Activated CD8-positive, alpha-beta T cell treated with anti-CD3 and anti-CD28 coated beads, Interleukin-2, amount 10 ng/mL, durations not matched to agents 7 days and 5 days (primary cell): Measurements from ENCODE around the gene ADRB2. TPM values are rescaled to one million over a fixed set of nuclear protein-coding genes. Genes with fewer than 3 reads are reported as not detected.
A peak's percentile ranks its signal among the peaks of the same experiment; 100 is the strongest.

Source experiments
- ATAC-seq: fragments of 150-1000 bp; cut with Tn5 transposase; one replicate; pipeline ENCODE4 v1.10.0; 2021; ENCODE audit warnings: moderate library complexity
- CTCF ChIA-PET: fragments of 350-600 bp; sonication (Branson Sonifier 250); formaldehyde crosslinking; loops from one replicate; lab custom pipeline; 2021; ENCODE audit warnings: antibody characterized with exemption; lab: Charles Lee
- POLR2A ChIA-PET: fragments of 350-600 bp; sonication (Branson Sonifier 250); formaldehyde crosslinking; loops from one replicate; lab custom pipeline; 2021; ENCODE audit warnings: antibody characterized with exemption; lab: Charles Lee
- DNase-seq: peaks from one replicate; pipeline ENCODE4 v3.0.0-alpha.2; 2020
- H3K27ac Mint-ChIP-seq: one replicate; pipeline ENCODE4 v1.8.0; 2021; ENCODE audit warnings: mild to moderate bottlenecking, mixed read lengths
- H3K27me3 Mint-ChIP-seq: one replicate; pipeline ENCODE4 v1.8.0; 2021; ENCODE audit warnings: low read depth, mixed read lengths
- H3K36me3 Mint-ChIP-seq: one replicate; pipeline ENCODE4 v1.8.0; 2021; ENCODE audit warnings: low read depth, mixed read lengths
- H3K4me1 Mint-ChIP-seq: one replicate; pipeline ENCODE4 v1.8.0; 2021; ENCODE audit warnings: low read depth, mixed read lengths
- H3K4me3 Mint-ChIP-seq: one replicate; pipeline ENCODE4 v1.8.0; 2021; ENCODE audit warnings: mild to moderate bottlenecking, mixed read lengths
- H3K9me3 Mint-ChIP-seq: one replicate; pipeline ENCODE4 v1.8.0; 2022; ENCODE audit warnings: mixed read lengths; ENCODE audit not compliant: insufficient read depth
- total RNA-seq, 2 experiments: library from RNA; stranded (reverse); gene quantifications; one replicate each; pipeline ENCODE4 v1.2.3, GENCODE V29; 2021

ADRB2 gene
- total RNA-seq, 2 experiments from 2014 or later, result 2.2 to 2.3 TPM

- Mint-ChIP-seq H3K4me1 (peaks cover 47% of the 10 kb centered on the region), H3K27ac (peak overlapping the region; percentile 84), H3K36me3 (peaks cover 2% of the 10 kb centered on the region), H3K27me3 (peaks cover 27% of the 10 kb centered on the region), H3K4me3 (no peak overlapping the region), H3K9me3 (no peaks in the 10 kb centered on the region)
- no peak for ATAC-seq
- ChIA-PET POLR2A (no interaction called here), CTCF (no interaction called here)
- no peak for DNase-seq
These were observed 30.0 kb downstream of the ADRB2 start for GRCh38 chr5:148856424-148856823.

DNA sequence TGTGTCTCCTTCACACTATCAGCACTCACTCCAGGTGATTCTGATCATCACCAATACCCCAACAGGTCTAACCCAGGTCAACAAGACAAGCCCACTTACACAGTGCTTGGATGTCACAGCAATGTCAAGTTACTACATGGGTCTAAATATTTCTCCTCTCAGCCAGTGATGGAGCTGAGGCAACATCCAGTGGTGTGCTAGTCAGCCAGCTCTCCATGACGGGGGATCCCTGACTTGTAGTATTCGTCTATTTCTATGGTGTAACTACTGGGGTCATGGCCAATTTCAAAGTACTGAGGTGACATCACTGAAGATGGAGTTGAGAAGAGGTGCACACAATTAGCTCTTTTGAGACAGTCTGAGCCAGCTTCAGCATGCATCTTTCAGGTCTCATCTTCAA lies 31.1 kb downstream of the ADRB2 start:
- Mint-ChIP-seq H3K4me1 (peaks cover 43% of the 10 kb centered on the region), H3K36me3 (peaks cover 2% of the 10 kb centered on the region), H3K27me3 (peaks cover 25% of the 10 kb centered on the region), H3K27ac (no peak overlapping the region), H3K9me3 (no peaks in the 10 kb centered on the region), H3K4me3 (no peak overlapping the region)
- DNase-seq (no peak), ATAC-seq (no peak)
- ChIA-PET CTCF (no interaction called here), POLR2A (no interaction called here)

GRCh38 chr5:148858106-148858505 lies 31.7 kb downstream of the ADRB2 start:
- ATAC-seq (no peak), DNase-seq (no peak)
- H3K9me3 Mint-ChIP-seq, result no peaks in the 10 kb centered on the region
- H3K36me3 Mint-ChIP-seq, result peaks cover 2% of the 10 kb centered on the region
- ChIA-PET CTCF (interaction anchor here (2.1 kb wide), 1 partner anchor 100 kb away, joined by 4 read pairs; no protein-coding TSS in a partner anchor), POLR2A (no interaction called here)
- peaks cover 40% of the 10 kb centered on the region for H3K4me1 Mint-ChIP-seq
- peaks cover 27% of the 10 kb centered on the region for H3K27me3 Mint-ChIP-seq
- H3K4me3 Mint-ChIP-seq, result no peak overlapping the region
- no peak overlapping the region for H3K27ac Mint-ChIP-seq

- CTCF ChIA-PET, result interaction anchor here (2.1 kb wide), 1 partner anchor 99 kb away, joined by 4 read pairs; no protein-coding TSS in a partner anchor
- ATAC-seq (no peak), DNase-seq (no peak)
- Mint-ChIP-seq H3K9me3 (no peaks in the 10 kb centered on the region), H3K27me3 (peaks cover 29% of the 10 kb centered on the region), H3K27ac (no peak overlapping the region), H3K4me1 (peaks cover 35% of the 10 kb centered on the region), H3K36me3 (peaks cover 2% of the 10 kb centered on the region), H3K4me3 (no peak overlapping the region)
- POLR2A ChIA-PET, result no interaction called here
These were observed 32.1 kb downstream of the ADRB2 start for GRCh38 chr5:148858547-148858946.

- Mint-ChIP-seq H3K27me3 (peaks cover 30% of the 10 kb centered on the region), H3K9me3 (no peaks in the 10 kb centered on the region), H3K36me3 (peaks cover 2% of the 10 kb centered on the region), H3K4me1 (peaks cover 25% of the 10 kb centered on the region), H3K27ac (no peak overlapping the region), H3K4me3 (no peak overlapping the region)
- DNase-seq, result no peak
- ChIA-PET POLR2A (no interaction called here), CTCF (interaction anchor here (1.1 to 2.1 kb wide), 2 partner anchors 10 to 98 kb away, joined by 3 to 4 read pairs; no protein-coding TSS in a partner anchor)
- no peak for ATAC-seq
These were observed 33.3 kb downstream of the ADRB2 start for GRCh38 chr5:148859703-148860102.

GRCh38 chr5:148860599-148860998 lies 34.2 kb downstream of the ADRB2 start:
- H3K27me3 Mint-ChIP-seq, result peaks cover 34% of the 10 kb centered on the region
- H3K9me3 Mint-ChIP-seq, result no peaks in the 10 kb centered on the region
- ATAC-seq, result no peak
- no peaks in the 10 kb centered on the region for H3K36me3 Mint-ChIP-seq
- H3K27ac Mint-ChIP-seq, result no peak overlapping the region
- peaks cover 16% of the 10 kb centered on the region for H3K4me1 Mint-ChIP-seq
- H3K4me3 Mint-ChIP-seq, result no peak overlapping the region
- ChIA-PET POLR2A (no interaction called here), CTCF (no interaction called here)
- no peak for DNase-seq

- CTCF ChIA-PET, result interaction anchor here (1.9 kb wide), 1 partner anchor 40 kb away, joined by 6 read pairs; no protein-coding TSS in a partner anchor
- no peak for ATAC-seq
- Mint-ChIP-seq H3K4me1 (peaks cover 11% of the 10 kb centered on the region), H3K4me3 (no peak overlapping the region), H3K27me3 (peaks cover 35% of the 10 kb centered on the region), H3K9me3 (no peaks in the 10 kb centered on the region), H3K36me3 (no peaks in the 10 kb centered on the region), H3K27ac (no peak overlapping the region)
- POLR2A ChIA-PET, result no interaction called here
- no peak for DNase-seq
These were observed 34.7 kb downstream of the ADRB2 start for GRCh38 chr5:148861088-148861487.

DNA sequence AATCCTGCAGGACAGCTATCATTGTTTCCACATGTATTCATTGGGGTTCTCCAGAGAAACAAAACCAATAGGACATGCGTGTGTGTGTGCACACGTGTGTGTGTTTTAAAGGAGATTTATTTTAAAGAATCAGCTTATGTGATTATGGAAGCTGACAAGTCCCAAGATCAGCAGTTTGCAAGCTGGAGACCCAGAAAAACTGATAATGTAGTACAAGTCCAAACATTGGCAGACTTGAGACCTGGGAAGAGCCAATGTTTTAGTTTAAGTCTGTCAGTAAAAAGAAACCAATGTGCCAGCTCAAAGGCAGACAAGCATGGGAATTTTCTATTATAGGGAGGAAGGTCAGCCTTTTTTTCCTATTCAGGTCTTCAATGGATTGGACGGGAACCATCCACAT lies 35.3 kb downstream of the ADRB2 start:
- Mint-ChIP-seq H3K36me3 (no peaks in the 10 kb centered on the region), H3K27ac (no peak overlapping the region), H3K27me3 (peaks cover 35% of the 10 kb centered on the region), H3K4me3 (no peak overlapping the region), H3K4me1 (peaks cover 5% of the 10 kb centered on the region), H3K9me3 (no peaks in the 10 kb centered on the region)
- ATAC-seq, result no peak
- ChIA-PET CTCF (interaction anchor here (1.5 to 1.9 kb wide), 2 partner anchors 41 to 131 kb away, joined by 4 to 6 read pairs; no protein-coding TSS in a partner anchor), POLR2A (no interaction called here)
- no peak for DNase-seq

DNA sequence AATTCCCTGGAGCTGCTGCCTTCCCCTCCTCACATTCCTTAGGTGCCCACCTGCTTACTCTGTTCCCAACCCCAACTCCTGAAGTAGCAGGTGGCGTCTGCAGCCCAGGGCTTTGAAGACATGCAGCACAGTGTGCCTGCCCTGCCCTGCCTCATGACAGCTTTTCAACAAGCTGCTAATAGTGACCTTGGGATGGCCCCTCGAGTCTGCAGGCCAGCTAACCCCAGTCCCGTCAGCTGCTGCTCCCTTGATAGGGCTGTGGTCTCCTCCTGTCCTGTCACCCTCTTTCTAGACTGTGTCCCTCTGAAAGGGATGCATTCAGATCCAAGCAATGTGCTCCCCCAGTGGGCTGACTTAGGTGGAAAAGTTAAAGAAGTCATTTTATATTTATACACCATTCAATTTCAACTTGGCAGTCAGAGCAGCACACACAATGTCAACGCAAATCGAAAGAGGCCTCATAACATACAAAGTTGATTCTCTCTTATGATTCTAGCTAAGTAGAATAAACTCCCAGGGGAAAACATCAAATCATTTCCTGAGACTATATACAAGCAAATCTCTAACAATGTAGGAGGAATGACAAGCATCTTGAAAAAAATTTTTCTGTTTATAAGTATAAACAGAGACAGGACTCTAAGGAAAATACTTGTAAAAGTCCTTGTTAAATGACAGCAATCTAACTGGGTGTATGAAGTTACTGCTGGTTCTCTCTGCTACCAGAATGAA lies 37.9 kb downstream of the ADRB2 start:
- no peaks in the 10 kb centered on the region for H3K36me3 Mint-ChIP-seq
- H3K4me1 Mint-ChIP-seq, result no peaks in the 10 kb centered on the region
- peaks cover 22% of the 10 kb centered on the region for H3K27me3 Mint-ChIP-seq
- no peaks in the 10 kb centered on the region for H3K9me3 Mint-ChIP-seq
- H3K4me3 Mint-ChIP-seq, result no peak overlapping the region
- ChIA-PET CTCF (interaction anchor here (2.0 kb wide), 1 partner anchor 131 kb away, joined by 4 read pairs; no protein-coding TSS in a partner anchor), POLR2A (no interaction called here)
- ATAC-seq, result no peak
- no peak for DNase-seq
- H3K27ac Mint-ChIP-seq, result peak overlapping the region; percentile 25

GRCh38 chr5:148866024-148866423 lies 39.6 kb downstream of the ADRB2 start:
- POLR2A ChIA-PET, result no interaction called here

DNA sequence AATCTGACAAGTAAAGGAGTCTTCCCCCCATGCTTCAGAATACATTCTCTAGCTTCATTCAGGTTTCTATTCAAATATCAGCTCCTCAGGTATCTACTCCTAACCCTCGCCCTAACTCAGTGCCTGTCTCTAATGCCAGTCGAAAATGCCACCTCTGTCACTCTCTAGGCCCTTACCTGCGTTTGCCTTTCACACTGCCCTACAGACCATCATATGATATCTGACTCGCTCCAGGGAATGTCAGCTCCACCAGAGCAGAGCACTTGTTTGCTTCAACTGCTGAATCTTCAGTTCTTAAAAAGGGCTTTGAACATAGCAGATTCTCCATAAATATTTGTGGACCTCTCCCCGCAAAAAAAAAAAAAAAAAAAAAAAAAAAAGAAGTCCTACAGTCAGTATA lies 46.7 kb downstream of the ADRB2 start:
- POLR2A ChIA-PET, result interaction anchor here (0.6 kb wide), 1 partner anchor 464 kb away, joined by 3 read pairs; no protein-coding TSS in a partner anchor
- Mint-ChIP-seq H3K27ac (no peak overlapping the region), H3K4me1 (no peaks in the 10 kb centered on the region), H3K4me3 (no peak overlapping the region), H3K9me3 (no peaks in the 10 kb centered on the region), H3K27me3 (peaks cover 11% of the 10 kb centered on the region), H3K36me3 (no peaks in the 10 kb centered on the region)
- ATAC-seq, result no peak
- no peak for DNase-seq
- CTCF ChIA-PET, result interaction anchor here (2.2 kb wide), 1 partner anchor 84 kb away, joined by 7 read pairs; no protein-coding TSS in a partner anchor

More at GRCh38 chr5:148866024-148866423, 39.6 kb downstream of the ADRB2 start:
- ATAC-seq (no peak), DNase-seq (no peak)
- no peaks in the 10 kb centered on the region for H3K9me3 Mint-ChIP-seq
- peaks cover 15% of the 10 kb centered on the region for H3K27me3 Mint-ChIP-seq
- CTCF ChIA-PET, result no interaction called here
- no peaks in the 10 kb centered on the region for H3K4me1 Mint-ChIP-seq
- H3K4me3 Mint-ChIP-seq, result no peak overlapping the region
- no peaks in the 10 kb centered on the region for H3K36me3 Mint-ChIP-seq
- no peak overlapping the region for H3K27ac Mint-ChIP-seq
